ENCODE results near the gene DRICH1.
"Not testable (repeated sequence)": the region's sequence is repeated elsewhere in the genome, so short reads cannot be mapped to it uniquely, and the experiment has no call there.

The DRICH1 gene, protein sequence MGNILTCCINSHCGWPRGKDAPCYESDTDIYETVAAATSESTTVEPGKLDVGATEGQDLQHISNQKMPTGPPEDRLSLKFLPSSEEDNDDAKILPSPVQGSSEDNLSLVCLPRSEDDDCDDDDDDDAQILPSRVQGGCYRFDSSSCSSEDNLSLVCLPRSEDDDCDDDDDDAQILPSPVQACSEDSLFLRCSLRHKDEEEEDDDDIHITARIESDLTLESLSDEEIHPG

DNA sequence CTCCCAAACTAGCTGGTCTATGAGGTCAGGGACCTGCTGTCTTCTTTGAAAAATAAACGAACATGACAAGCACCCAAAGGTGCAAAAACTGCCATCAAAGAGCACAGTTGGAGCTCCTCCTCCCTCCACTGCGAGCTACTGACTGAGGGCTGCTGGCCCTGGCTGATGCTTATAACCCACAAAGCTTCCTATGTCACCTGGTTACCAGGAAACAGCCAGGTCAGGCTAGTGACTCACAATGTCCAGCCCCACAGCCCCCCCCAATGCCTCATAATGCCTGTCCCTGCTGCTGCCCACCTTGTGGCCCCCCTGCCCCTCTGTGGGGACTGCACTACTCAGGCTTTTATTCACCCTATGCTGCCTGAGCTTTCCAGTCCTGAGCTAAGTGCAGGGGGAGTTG, at the start of gene DRICH1:
Gene DRICH1, minus strand, starts transcription at position 144 of the 400 bp plus-strand sequence. CDS start 298 bp downstream, outside the sequence.
- no peak for DNase-seq (ENCODE audit: low read depth in 2 of 2)

DNA sequence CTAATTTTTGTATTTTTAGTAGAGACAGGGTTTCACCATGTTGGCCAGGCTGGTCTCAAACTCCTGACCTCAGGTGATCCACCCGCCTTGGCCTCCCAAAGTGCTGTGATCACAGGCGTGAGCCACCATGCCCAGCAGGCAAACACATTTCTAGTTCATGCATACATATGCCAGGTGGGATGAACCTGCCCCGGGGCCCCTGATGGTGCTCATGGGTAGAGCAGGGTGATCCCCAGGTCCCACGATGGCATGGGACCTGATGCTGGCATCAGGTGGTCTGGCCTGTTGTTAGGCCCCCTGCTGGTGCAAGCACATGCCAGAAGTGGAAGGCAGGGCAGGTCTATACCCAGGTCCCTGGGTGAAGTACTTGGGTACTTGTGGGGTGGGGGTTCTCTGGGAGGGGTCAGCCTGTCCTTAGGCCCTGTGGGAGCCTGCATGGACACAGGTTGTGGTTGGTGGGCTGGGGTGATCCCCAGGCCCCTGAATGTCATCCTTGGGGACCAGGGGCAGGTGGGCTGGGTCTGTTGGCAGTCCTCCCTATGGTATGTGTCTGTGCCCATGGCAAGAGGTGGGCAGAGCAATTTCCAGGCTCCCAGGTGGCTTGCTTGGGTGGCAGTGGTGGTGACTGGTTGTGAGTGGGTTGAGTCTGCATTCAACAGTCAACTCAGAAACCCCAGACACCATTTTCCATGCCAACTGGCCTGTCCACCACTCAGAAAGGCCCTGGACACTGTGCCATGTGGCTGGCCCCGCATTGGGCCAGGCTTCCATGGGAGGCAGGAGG, 49.1 kb upstream of the DRICH1 start:
- no peak for DNase-seq (ENCODE audit: low read depth in 2 of 2)

DNA sequence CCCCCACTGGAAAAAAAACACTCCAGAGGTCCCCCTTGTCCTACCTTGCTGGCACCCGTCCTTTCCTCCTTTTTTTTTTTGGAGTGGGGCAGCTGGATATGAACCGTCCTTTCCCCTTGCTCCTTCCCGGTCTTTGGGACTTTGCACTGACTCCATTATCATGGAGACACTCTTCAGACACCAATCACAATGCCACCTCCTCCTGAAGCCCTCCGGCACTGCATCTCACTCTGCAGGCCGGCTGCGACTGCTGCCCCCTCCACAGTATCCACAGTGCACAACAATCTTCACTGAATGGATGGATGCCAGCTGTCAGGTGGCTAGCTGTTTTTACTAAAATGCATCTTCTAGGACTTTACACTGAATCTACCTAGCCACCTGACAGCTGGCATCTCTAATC, 46.0 kb upstream of the DRICH1 start:
- no peak for DNase-seq (ENCODE audit: low read depth in 2 of 2)

DNA sequence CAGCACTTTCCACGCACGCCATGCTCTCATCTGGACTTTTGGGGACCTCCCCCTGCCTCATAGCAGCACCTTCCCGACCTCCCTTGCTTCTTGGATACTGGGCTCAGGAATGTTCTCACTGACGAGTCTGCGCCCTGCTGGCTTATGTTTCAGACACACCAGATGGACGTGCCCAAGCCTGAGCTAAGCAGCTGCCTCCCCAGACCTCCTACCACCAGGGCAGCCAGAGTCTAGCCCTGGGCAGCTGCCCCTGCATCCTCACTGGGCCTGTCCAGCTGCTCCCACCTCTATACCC, 45.5 kb upstream of the DRICH1 start:
- no peak for DNase-seq (ENCODE audit: low read depth in 2 of 2)

DNA sequence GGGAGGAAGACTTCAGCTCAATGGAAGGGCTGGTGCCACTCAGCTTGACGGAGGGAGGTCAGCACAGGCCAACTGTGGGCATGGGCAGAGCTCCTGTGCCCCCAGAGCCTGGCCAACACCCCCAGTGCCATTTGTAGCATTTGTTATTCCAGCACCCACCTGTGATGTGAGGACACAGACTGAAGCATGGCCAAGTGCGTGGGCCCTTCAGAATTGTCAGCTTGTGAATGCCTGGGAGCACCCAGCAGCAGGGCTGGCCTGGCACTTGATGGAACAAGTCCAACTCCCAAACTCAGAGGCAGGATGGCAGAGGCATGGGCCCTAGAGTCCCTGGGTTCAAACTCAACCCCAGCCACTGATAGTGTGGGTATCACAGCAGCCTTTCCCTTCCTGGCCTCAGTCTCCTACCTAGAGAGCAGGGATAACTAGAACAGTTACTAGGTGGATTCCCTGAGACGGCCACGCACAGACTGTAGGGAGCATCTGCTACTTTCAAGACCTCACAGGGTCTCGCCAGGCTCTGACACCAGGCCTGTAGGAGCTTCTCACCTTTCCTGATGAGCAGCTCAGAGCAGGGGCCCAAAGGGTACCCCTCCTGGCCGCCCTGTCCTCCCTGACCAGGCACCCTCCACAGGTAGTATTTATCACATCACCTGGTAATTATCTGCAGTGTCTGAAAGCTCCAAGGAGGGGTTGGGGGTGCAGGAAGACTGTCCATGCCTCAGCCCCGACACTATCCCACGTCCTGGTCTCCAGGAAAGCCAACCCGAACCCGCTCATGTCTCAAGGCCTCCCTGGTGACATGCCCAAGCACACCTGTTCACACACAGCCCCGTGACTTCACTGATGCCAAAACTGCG, 45.0 kb upstream of the DRICH1 start:
- DNase-seq (ENCODE audit: low read depth in 2 of 2) = not testable (repeated sequence)

DNA sequence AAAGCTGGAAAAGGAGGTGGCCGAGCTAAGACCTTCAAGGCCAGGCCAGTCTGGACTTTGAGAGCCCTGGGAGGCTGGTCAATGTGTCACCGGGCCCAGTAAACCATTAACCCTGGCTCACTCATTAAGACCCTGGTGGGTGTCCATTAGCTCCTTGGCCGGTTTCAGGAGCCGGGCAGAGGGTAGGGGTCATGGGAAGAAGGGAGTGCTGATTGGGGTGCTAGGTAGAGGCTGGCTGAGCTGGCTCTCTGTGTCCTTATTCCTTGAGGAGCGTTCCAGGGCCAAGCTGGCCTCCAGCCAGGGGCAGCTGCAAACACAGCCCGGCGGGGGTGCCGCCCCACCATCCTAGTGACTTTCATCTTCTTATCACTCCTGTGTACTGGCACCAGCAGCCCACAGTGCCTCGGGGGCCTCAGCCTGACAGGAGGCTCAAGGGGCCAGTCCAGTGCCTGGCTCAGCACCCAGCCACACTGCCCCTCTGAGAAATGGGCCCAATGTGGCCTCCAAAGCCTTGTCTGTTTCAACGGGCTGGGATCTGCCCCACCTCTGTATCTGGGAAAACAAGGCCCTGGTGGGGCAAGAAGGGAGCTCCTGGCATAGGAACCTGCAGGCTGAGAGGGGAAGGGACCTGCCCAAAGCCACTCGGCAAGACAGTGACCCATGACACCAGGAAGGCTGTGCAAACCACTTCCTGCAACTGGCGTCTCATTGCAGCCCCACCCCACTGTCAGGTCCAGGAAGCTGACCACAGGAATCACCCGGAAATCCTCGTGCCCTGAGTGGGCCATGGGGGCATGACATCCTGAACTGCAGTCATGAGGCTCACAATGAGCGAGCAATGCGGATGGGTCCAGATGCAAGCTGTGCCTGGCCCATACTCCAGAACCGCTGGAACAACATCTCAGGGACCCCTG, 43.6 kb upstream of the DRICH1 start:
- no peak for DNase-seq (ENCODE audit: low read depth in 2 of 2)

DNA sequence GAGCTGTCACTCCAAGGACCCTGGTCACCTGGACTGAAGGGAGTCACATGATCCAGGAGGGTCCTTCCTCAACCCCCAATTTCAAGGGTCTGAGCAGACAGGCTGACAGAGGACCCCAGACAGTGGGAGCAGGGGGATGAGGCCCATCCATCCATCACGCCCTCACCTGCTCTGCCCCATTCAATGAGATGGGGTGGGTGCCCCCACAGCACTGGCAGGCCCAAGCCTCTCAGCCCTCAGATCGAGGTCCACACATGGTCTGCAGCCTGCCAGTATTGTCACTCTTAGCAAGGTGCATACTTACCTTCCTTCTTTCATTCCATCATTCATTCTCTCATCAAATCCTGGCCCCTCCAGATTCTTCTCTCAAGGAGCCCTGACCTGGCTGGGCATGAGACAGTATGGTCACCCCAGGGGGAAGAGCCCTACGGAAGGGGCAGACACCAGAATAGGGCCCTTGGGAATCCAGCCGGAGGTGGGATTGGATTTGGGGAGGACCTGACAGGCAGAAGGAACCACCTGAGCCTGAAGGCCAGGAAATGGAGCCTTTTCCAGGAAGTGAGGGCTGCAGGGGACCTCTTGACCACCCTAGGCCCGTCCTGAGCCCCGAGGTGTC, 42.9 kb upstream of the DRICH1 start:
- not testable (repeated sequence) for DNase-seq (ENCODE audit: low read depth in 2 of 2)

DNA sequence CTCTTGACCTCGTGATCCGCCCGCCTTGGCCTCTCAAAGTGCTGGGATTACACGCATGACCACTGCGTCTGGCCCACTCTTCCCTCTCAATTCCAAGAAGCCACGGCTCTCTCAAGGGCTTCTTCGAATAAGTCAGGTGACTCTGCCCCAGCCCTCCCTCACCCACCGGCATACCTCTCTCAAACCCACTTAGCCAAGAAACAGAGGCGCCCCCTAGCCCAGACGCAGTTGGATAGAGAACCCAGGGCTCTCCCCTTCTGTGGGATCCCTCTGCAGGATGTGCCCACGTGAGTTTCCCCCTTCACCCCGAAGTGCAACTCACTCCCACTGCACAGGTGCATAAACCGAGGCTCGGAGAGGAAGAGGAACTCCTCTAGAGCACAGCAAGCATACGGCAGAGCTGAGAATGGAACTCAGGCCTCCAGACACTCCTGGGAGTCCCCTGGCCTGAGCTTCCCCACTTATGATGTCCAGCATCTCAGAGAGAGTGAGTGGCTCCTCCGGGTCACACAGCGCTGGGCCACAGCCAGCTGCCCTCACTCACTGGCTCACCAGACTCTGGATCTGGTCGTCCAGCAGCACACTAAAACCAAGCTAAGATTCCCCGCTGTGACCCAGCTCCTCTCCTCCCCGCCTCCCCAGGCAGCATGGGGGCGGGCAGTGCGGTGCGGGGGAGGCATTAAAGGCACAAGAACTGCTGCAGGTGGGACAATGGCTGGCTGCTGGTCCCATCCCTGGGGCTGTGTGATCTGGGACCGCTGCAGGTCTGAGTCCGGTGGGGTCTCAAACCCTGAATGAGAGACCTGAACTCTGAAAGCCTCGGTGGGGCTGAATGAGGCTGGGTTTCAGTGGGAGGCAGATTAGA, 41.9 kb upstream of the DRICH1 start:
- DNase-seq (ENCODE audit: low read depth in 2 of 2) = no peak

DNA sequence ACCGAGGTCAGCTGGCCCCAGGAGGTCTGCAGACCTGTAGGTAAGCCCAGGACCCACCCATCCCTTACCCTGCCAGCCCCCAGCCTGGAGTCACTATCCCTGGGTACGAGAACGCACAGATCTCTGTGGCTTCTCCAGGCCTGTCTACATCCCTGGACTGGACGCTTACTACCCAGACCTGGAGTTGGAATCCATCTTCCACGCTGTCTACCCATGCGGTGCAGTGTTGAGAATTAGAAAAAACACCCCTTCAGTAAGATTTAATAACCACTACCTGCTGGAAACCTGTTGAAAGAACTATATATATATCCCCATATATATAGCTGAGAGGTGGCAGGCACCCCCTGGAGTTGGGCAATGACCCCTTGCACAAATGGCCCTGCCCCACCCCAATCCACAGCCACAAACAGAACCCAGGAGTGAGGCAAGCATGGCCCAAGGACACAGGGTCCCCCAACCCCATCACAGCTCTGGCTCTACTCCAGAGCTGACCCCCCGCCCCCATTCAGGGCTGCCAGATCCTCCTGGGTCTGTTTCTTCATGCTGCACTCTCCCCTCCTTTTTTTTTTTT, 41.0 kb upstream of the DRICH1 start:
- DNase-seq (ENCODE audit: low read depth in 2 of 2) = no peak

DNA sequence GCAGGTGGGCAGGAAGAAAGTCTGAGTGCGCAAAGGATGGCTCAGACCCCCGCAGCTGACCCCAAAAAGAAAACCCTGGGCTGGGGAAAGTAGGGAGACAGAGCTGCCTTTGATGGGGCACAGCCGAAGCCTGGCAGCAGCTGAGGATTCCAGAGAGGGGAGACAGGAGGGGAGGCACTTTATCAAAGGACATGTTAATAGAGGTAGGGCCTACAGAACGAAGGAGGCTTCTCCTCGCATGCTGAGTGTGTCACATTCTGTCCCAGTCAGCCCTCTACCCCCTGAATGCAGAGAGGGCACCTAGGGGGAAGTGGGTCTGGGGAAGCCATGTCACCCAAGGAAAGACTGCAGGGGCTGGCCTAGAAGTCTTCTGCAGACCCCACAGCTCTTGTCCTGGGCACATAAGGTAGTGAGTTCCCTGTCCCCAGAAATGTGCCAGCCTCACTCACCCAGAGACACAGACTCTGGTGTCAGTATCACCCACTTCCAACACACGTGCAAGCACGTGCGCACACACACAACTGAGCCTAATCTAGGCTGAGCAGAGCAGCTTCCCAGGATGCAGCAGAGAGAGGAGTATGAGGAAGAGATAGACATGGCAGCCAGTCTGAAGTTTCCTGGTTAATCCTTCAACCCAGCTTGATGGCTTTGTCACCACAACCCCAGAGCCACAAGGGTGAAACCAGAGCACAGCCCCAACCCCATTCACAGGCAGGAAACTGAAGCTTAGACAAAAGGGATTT, 40.4 kb upstream of the DRICH1 start:
- not testable (repeated sequence) for DNase-seq (ENCODE audit: low read depth in 2 of 2)

DNA sequence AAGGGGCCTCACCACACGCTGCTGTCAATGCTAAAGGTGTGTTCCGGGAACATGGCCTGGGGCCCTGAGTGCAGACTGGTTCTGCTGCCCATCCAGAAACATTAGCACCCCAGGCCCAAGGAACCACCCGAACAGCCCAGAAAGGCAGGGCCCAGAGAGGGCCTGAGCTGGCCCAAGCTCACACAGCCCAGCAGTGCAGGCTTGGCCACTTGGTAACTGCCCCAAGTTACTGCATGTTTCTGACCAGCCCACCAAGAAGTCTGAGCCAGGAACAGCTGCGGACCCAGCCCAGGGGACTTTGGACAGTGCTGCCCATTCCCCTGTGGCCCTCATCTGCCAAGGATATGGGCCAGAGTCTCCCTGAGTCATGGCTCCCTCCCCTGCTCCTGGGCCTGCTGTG, 39.3 kb upstream of the DRICH1 start:
- DNase-seq (ENCODE audit: low read depth in 2 of 2) = not testable (repeated sequence)

DNA sequence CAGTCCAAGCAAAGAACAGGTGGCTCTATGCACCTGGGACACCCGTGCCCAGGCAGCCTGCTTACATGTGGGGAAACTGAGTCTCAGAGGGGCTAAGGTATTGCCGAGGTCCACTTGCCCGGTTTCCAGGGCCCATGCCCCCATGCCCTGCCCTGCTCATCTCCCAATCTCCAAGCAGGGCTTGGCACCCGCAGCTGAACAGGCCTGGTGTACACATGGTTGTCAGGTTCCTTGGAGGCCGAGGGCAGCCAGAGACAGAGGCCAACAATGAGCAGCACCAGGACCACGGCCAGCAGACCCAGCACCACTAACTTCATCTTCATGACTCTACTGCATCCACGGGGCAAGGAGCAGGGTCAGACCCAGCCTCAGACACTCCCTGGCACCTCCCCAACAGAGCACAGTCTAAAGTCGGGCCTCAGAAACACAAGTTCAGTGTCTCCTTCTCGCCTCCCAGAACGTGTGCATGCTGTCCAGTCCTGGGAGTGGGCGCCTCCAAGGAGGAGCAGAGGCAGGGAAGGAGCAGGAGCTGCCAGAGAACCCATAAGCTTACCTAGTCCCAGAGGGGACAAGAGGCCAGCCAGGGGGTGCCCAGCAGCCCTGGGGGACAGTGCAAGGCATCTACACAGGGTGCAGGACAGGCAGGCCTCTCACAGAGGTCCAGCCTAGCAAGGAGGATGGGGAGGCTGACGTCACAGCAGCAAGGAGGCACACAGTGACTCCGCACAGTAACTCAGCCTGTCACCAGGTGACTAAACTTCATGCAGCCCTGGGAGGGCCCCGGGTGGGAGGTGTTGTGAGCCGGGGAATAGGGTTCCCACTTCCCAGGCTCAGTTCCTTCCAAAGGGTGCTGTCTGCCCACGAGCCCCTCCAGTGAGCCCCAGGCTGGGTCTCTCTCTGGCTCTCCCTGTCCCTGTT, 38.5 kb upstream of the DRICH1 start:
- DNase-seq (ENCODE audit: low read depth in 2 of 2) = no peak

DNA sequence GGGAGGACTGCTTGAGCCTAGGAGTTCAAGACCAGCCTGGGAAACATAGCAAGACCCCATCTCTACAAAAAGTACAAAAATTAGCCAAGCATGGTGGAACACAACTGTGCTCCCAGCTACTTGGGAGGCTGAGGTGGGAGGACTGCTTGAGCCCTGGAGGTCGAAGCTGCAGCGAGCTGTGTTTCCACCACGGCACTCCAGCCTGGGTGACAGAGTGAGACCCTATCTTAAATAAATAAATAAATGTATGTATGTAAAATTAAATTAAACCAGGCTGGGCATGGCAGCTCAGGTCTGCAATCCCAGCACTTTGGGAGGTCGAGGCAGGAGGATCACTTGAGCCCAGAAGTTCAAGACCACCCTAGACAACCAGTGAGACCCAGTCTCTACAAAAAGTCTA, 28.3 kb upstream of the DRICH1 start:
- DNase-seq (ENCODE audit: low read depth in 2 of 2) = not testable (repeated sequence)

DNA sequence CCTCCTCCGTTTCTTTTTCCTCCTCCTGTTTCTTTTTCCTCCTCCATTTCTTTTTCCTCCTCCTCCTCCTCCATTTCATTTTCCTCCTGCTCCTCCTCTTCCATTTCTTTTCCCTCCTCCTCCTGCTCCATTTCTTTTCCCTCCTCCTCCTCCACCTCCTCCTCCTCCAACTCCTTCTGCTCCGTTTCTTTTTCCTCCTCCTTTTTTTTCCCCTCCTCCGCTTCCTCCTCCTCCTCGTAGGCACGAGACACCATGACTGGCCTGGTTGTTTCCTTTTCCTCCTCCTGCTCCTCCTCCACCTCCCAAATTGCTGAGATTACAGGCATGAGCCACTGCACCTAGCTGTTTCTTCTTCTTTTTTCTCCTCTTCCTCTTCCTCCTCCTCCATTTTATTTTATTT, 25.6 kb upstream of the DRICH1 start:
- no peak for DNase-seq (ENCODE audit: low read depth in 2 of 2)

DNA sequence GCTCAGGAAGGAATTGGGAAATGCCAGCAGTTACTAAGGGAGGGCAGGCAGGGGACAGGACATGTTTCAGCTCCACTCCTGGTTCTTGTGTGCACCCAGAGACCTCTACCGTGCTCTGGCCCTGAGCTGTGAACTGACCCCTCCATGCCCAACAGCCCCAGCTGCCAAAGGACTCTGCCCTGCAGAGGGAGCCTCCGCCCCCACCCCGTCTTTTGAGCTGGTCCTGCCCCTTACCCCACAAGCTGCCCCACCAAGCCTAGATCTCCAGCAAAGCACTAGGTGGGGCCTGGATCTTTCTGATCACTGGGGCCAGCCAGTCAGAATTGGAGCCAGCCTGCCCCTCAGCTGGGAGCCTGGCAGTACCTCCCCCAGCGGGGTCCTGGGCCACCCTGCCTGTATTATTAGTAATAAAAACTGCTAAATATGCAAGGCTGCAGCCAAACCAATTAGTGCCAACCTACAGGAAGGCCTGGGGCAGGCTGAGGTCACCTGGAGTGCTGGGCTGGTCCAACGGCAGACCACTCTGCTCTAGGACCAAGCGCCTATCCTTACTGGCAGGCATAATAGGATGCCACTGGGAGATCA, 23.9 kb upstream of the DRICH1 start:
- DNase-seq (ENCODE audit: low read depth in 2 of 2) = no peak

DNA sequence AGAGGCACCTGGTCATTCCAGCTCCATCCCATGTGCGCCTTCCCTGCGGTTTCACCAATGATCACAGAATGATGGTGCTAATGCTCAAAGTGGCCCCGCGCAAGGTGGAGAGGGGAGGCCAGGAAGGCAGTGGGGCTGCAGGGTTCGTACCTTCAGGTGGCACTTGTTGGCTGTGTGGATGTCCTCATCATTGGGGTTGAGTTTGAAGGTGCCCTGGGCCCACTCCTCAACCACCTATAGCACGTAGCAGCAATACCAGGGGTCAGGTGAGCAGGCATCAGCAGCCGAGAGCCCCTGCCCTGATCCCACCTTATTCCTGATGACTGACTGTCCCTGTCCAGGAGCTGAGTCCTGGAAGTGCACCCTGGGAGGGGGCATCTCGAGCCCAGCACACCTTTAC, 20.6 kb upstream of the DRICH1 start:
- no peak for DNase-seq (ENCODE audit: low read depth in 2 of 2)

DNA sequence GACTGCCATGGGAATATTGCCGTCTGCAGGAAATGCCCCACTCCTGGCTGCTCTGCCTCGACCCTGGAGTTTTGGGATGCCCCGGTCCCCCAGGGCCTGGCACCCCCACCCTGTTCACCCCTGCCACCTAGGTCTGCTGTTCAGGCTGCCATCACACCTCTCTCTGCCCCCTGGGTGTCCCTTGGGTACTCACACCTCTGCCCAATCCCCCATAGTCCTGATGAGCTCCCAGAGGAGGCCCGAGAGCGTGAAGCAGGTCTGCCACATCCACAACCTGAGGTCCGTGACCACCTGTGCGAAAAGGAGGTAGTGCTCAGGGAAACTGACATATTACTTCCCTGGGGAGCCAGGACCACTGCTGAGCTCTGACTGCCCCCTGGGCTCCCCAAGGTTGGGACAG, 20.2 kb upstream of the DRICH1 start:
- DNase-seq (ENCODE audit: low read depth in 2 of 2) = no peak

DNA sequence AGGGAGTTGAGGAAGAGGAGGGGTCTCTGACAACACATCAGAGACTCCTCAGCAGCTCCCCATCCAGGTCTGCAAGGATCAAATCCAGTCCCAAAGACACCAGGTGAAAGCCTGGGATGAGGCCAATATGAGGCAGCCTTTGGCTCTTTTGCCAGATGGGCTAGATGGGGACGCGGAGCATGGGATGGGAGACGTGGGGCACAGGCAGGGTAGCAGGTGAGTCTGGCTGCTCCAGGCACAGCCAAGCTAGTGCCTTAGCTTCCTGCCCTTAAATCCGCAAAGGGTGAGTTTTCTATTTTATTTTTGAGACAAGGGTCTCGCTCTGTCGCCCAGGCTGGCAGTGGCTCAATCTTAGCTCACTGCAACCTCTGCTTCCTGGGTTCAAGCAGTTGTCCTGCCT, 19.6 kb upstream of the DRICH1 start:
- DNase-seq (ENCODE audit: low read depth in 2 of 2) = no peak
